Measurements from ENCODE around the gene SH3RF3. TPM values are rescaled to one million over a fixed set of nuclear protein-coding genes. Genes with fewer than 3 reads are reported as not detected.

Gene SH3RF3
- total RNA-seq, 1 donor from 2014 or later = 10.8 TPM

DNA sequence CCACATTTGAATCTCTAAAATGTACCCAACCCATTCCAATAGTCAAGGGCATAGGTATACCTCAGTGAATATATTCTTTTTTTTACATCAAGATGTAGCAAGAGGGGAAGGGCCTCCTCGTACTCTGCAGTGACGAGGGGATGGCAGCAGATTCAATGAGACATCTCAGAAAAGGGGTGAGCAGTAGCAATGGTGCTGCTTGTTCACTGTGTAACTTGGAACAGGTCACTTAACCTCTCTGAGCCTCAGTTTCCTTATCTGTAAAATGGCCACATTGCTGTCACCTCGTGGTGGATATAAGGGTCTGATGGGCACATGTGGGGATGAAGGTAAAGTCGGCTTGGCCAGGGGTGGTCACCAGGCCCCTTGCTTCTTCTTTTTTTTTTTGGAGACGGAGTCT, 263.1 kb downstream of the SH3RF3 start:
- Histone ChIP-seq H3K36me3 (no peaks in the 10 kb centered on the region), H3K27ac (no peak overlapping the region), H3K27me3 (no peaks in the 10 kb centered on the region), H3K4me1 (no peaks in the 10 kb centered on the region), H3K4me3 (no peak overlapping the region), H3K9me3 (no peaks in the 10 kb centered on the region)
- intact Hi-C loops (cut with DNase I) = no loop called here
- TF ChIP-seq, protein P1, sequence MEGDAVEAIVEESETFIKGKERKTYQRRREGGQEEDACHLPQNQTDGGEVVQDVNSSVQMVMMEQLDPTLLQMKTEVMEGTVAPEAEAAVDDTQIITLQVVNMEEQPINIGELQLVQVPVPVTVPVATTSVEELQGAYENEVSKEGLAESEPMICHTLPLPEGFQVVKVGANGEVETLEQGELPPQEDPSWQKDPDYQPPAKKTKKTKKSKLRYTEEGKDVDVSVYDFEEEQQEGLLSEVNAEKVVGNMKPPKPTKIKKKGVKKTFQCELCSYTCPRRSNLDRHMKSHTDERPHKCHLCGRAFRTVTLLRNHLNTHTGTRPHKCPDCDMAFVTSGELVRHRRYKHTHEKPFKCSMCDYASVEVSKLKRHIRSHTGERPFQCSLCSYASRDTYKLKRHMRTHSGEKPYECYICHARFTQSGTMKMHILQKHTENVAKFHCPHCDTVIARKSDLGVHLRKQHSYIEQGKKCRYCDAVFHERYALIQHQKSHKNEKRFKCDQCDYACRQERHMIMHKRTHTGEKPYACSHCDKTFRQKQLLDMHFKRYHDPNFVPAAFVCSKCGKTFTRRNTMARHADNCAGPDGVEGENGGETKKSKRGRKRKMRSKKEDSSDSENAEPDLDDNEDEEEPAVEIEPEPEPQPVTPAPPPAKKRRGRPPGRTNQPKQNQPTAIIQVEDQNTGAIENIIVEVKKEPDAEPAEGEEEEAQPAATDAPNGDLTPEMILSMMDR (IDR thresholded peaks at IDR 0.05) = no peak
- TF ChIP-seq POLR2A (IDR thresholded peaks at IDR 0.05) (no peak), POLR2AphosphoS5 (IDR thresholded peaks at IDR 0.05; ENCODE audit: insufficient read depth in 1 of 2, low read depth in 1 of 2) (no peak)
- DNase-seq (ENCODE audit: extremely low spot score in 2 of 2) = no peak

DNA sequence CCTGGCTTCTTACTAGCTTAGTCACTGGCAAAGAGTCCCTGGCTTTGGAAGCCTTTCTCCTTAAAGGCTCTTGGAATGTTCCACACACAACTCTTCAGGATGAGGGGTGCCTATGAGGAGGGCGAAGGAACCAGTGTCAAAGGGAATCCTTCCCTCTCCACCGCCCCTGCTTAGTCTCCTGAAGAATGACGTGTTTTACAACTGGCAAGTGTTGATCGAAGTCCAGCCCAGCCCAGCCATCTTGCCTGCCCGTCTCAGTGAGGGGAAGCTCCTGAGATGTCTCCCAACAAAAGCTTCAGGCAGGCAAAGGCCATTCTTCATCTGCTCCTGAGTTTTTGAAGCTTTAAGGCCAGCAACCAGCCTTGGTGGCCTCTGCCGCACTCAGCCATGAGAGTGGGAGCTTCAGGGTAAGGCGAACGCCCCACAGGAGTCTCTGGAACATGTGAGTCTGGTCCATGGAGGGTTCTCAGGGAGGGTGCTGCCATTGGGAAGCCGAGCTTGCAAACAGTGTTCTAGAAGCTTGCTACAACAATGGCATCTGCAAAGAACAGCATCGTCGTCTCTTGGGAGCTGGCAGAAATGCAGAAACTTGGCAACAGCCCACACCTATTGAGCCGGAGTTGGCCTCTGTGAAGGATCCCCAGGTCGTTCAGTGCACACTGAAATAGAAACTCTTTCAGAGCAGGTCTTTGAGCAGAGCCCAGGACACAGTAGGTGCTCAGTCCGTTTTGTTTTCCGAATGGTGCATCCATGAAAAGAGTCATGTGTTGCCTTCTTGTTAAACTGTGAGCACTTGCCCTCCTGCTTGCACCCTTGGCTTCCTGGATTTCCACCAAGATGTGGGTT, 264.0 kb downstream of the SH3RF3 start:
- DNase-seq (ENCODE audit: extremely low spot score in 2 of 2) = no peak
- Histone ChIP-seq H3K36me3 (no peaks in the 10 kb centered on the region), H3K9me3 (no peaks in the 10 kb centered on the region), H3K27me3 (no peaks in the 10 kb centered on the region), H3K4me1 (no peaks in the 10 kb centered on the region), H3K27ac (no peak overlapping the region), H3K4me3 (no peak overlapping the region)
- intact Hi-C loops (cut with DNase I) = no loop called here
- no peak for TF ChIP-seq POLR2A (IDR thresholded peaks at IDR 0.05)
- TF ChIP-seq, protein P1 (IDR thresholded peaks at IDR 0.05) = no peak
- no peak for TF ChIP-seq POLR2AphosphoS5 (IDR thresholded peaks at IDR 0.05; ENCODE audit: insufficient read depth in 1 of 2, low read depth in 1 of 2)

DNA sequence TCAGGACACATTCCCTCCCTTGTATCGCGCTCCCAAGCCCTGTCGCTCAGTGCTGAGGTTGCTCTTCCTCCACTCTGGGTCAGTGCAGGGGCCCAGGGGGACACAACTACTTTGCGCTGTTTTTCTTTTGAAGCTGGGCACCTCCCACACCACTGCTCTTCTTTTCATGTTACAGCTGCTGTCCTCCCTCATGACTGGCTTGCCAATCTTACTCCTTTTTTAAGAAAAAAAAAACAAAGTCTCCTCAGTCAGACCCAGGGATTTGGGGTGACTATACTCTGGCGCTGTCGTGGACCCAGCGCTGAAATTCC, 264.6 kb downstream of the SH3RF3 start:
- Histone ChIP-seq H3K4me1 (no peaks in the 10 kb centered on the region), H3K36me3 (no peaks in the 10 kb centered on the region), H3K9me3 (no peaks in the 10 kb centered on the region), H3K27ac (no peak overlapping the region), H3K4me3 (no peak overlapping the region), H3K27me3 (no peaks in the 10 kb centered on the region)
- TF ChIP-seq POLR2A (IDR thresholded peaks at IDR 0.05) = no peak
- no peak for TF ChIP-seq POLR2AphosphoS5 (IDR thresholded peaks at IDR 0.05; ENCODE audit: insufficient read depth in 1 of 2, low read depth in 1 of 2)
- TF ChIP-seq, protein P1 (IDR thresholded peaks at IDR 0.05) = no peak
- intact Hi-C loops (cut with DNase I) = no loop called here
- DNase-seq (ENCODE audit: extremely low spot score in 2 of 2) = no peak

DNA sequence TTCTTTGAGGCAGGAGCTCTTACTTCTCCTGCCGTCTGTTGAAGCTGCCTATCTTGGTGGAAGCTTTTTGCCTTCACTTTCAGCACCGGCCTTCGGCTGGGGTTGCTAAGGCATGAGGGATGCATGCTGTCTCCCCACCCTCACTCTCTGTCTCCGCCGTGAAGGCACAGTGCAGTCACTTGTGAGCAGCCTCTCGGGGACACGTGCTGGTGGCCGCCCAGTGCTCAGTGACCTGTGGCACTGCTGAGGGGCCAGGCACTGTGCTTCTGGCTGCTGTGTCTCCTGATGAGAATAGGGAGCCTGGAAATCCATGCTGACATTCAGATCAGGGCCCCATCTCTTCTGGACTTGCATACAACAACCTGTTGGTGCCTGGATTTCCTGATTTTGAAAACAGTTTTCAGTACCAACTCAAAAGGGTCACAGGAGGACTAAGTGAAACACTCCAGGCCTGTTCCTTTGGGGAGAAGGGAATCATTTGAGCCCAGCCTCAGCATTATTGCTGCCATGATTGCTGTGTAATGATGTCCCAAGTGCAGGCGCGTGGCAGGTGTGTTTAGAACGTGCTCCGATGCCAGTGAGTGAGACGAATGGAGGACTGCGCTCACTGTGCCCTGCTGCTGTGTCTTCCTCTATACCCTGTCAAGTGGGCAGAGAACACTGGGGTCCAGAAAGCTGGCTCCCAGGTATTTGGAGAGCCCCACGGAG, 266.6 kb downstream of the SH3RF3 start:
- H3K36me3 ChIP-seq = no peaks in the 10 kb centered on the region
- no peak overlapping the region for H3K4me3 ChIP-seq
- no peak overlapping the region for H3K27ac ChIP-seq
- DNase-seq (ENCODE audit: extremely low spot score in 2 of 2) = no peak
- H3K9me3 ChIP-seq = no peaks in the 10 kb centered on the region
- TF ChIP-seq POLR2AphosphoS5 (IDR thresholded peaks at IDR 0.05; ENCODE audit: insufficient read depth in 1 of 2, low read depth in 1 of 2) (no peak), POLR2A (IDR thresholded peaks at IDR 0.05) (no peak)
- TF ChIP-seq, protein P1 (IDR thresholded peaks at IDR 0.05) = no peak
- no peaks in the 10 kb centered on the region for H3K4me1 ChIP-seq
- intact Hi-C loops (cut with DNase I) = no loop called here
- H3K27me3 ChIP-seq = no peaks in the 10 kb centered on the region

Data from vagina (tissue), 2 donors.